Right lobe of liver (tissue), 4 donors: ENCODE measurements around the gene EEIG1.

Experiments used
- CTCF ChIP-seq, 4 donors: fragments of 200-600 bp in 3 of 4; fragments of 450-650 bp in 1 of 4; IDR thresholded peaks; one replicate each; pipeline versions ENCODE4 v1.5.1 to v1.8.0; 2016 to 2022; ENCODE audit warnings: antibody characterized with exemption in 4 of 4, mild to moderate bottlenecking in 2 of 4
- POLR2A ChIP-seq: fragments of 450-650 bp; IDR thresholded peaks from one replicate; pipeline ENCODE4 v1.6.1; 2017; ENCODE audit warnings: antibody characterized with exemption, mild to moderate bottlenecking
- donor health status: DM: no; HTN: no; CAD: no.
- donor health status: DM: no; HTN: no; CAD: no.
- donor health status: DM: no; HTN: yes; CAD: no.

GRCh38 chr9:127938298-127938690 lies 42.5 kb downstream of the EEIG1 start:
- TF ChIP-seq CTCF (IDR thresholded peaks at IDR 0.05), result no peak
- no peak for TF ChIP-seq POLR2A
